SU-DHL-6 (cell line): ENCODE measurements around the gene FAAH.

Source experiments
- H2AFZ ChIP-seq: fragments of 200-600 bp; sonication (generic); 2 replicates; pipeline ENCODE4 v1.6.1; 2014; ENCODE audit warnings: low read depth, mild to moderate bottlenecking, moderate library complexity, mixed read lengths, antibody characterized with exemption, low read length; ENCODE audit not compliant: severe bottlenecking
- H3F3A ChIP-seq: fragments of 200-600 bp; shearing (Covaris generic); 2 replicates; pipeline ENCODE4 v1.6.0; 2016; ENCODE audit warnings: antibody characterized with exemption, mild to moderate bottlenecking; ENCODE audit not compliant: insufficient read depth
- H3K27ac ChIP-seq: fragments of 200-600 bp; sonication (generic); 2 replicates; pipeline ENCODE4 v1.5.1; 2016; ENCODE audit warnings: low read depth, mild to moderate bottlenecking, low read length, moderate library complexity, mixed read lengths
- H3K27me3 ChIP-seq: fragments of 200-600 bp; sonication (generic), shearing (Covaris generic); 2 replicates; pipeline ENCODE4 v1.6.0; 2014; ENCODE audit warnings: mild to moderate bottlenecking, low read length
- H3K36me3 ChIP-seq: fragments of 200-600 bp; sonication (generic); 2 replicates; pipeline ENCODE4 v1.6.1; 2014; ENCODE audit warnings: mild to moderate bottlenecking, low read length, mixed read lengths
- H3K4me2 ChIP-seq: fragments of 300-600, 200-600 bp; shearing (Covaris generic), sonication (generic); 2 replicates; pipeline ENCODE4 v1.6.0; 2014; ENCODE audit warnings: low read length, low read depth, mild to moderate bottlenecking; ENCODE audit not compliant: poor library complexity, severe bottlenecking
- H3K4me3 ChIP-seq: fragments of 200-600 bp; sonication (generic); 2 replicates; pipeline ENCODE4 v1.5.1; 2014; ENCODE audit warnings: antibody characterized with exemption, low read length, mild to moderate bottlenecking, mixed read lengths; ENCODE audit not compliant: insufficient read depth, poor library complexity, severe bottlenecking
- H3K79me2 ChIP-seq: fragments of 200-600 bp; sonication (generic); 2 replicates; pipeline ENCODE4 v1.6.1; 2014; ENCODE audit warnings: mild to moderate bottlenecking, low read length, moderate library complexity; ENCODE audit not compliant: insufficient read depth
- H3K9ac ChIP-seq: fragments of 200-600 bp; sonication (generic); 2 replicates; pipeline ENCODE4 v1.7.0; 2014; ENCODE audit warnings: mild to moderate bottlenecking, low read length
- H3K9me2 ChIP-seq: fragments of 200-600 bp; sonication (generic); replicated peaks from 2 replicates; pipeline ENCODE4 v1.6.1; 2014; ENCODE audit warnings: low read length; ENCODE audit not compliant: insufficient read depth
- H3K9me3 ChIP-seq: fragments of 200-600 bp; sonication (generic); 2 replicates; pipeline ENCODE4 v1.6.1; 2014; ENCODE audit warnings: low read length, mixed read lengths; ENCODE audit not compliant: insufficient read depth
- H4K20me1 ChIP-seq: fragments of 200-600 bp; sonication (generic); 2 replicates; pipeline ENCODE4 v1.6.1; 2014; ENCODE audit warnings: low read depth, mild to moderate bottlenecking, antibody characterized with exemption, low read length, moderate library complexity, mixed read lengths
- EZH2phosphoT487 ChIP-seq: fragments of 200-600 bp; sonication (generic), shearing (Covaris generic); conservative IDR thresholded peaks from 2 replicates; pipeline ENCODE4 v1.6.1; 2018; ENCODE audit warnings: mild to moderate bottlenecking, antibody characterized with exemption, low read length, moderate library complexity, mixed read lengths
- TF ChIP-seq, protein P1 (sequence below): fragments of 200-600 bp; sonication (generic); IDR thresholded peaks from one replicate; pipeline ENCODE4 v1.5.1; 2017; ENCODE audit warnings: antibody characterized with exemption, mild to moderate bottlenecking, low read length, moderate library complexity; ENCODE audit not compliant: insufficient read depth, poor library complexity, severe bottlenecking

The FAAH gene

DNA sequence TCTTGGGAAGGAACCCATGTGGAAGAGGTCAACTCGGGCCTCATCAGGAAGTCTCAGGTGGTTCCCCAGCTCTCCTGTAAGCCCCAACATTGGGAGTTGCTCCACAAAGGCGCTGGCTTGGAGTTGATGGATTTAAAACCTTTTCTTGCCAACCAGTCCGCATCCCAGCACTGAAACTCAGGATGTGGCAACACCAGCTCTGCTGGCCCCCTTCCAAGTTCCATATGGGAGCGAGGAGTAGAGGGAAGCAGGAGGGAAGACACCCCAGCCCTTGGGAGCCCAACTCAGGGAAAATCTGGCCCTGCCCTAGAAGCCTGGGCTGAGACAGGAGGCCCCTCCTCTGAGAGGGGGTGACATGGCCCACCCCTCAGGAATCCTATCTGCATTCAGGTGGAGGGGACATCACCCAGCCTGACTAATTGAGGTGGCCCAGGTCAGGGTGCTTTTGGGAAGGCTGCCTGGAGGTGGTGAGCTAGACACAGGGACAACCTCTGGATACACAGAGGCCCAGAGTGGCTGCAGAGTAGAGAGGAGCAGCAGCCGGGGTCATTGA lies 62.4 kb downstream of the FAAH start:
- H3K27ac ChIP-seq = no peak overlapping the region
- H3K4me3 ChIP-seq = no peak overlapping the region
- no peaks in the 10 kb centered on the region for H3K79me2 ChIP-seq
- no peak for TF ChIP-seq EZH2phosphoT487
- TF ChIP-seq, protein P1, sequence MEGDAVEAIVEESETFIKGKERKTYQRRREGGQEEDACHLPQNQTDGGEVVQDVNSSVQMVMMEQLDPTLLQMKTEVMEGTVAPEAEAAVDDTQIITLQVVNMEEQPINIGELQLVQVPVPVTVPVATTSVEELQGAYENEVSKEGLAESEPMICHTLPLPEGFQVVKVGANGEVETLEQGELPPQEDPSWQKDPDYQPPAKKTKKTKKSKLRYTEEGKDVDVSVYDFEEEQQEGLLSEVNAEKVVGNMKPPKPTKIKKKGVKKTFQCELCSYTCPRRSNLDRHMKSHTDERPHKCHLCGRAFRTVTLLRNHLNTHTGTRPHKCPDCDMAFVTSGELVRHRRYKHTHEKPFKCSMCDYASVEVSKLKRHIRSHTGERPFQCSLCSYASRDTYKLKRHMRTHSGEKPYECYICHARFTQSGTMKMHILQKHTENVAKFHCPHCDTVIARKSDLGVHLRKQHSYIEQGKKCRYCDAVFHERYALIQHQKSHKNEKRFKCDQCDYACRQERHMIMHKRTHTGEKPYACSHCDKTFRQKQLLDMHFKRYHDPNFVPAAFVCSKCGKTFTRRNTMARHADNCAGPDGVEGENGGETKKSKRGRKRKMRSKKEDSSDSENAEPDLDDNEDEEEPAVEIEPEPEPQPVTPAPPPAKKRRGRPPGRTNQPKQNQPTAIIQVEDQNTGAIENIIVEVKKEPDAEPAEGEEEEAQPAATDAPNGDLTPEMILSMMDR = no peak
- H3K9ac ChIP-seq = no peak overlapping the region
- no peaks in the 10 kb centered on the region for H3K36me3 ChIP-seq
- H3K9me2 ChIP-seq = no peaks in the 10 kb centered on the region
- no peak overlapping the region for H2AFZ ChIP-seq
- no peaks in the 10 kb centered on the region for H3F3A ChIP-seq
- no peaks in the 10 kb centered on the region for H4K20me1 ChIP-seq
- H3K4me2 ChIP-seq = no peak overlapping the region
- no peaks in the 10 kb centered on the region for H3K9me3 ChIP-seq
- no peaks in the 10 kb centered on the region for H3K27me3 ChIP-seq

- Histone ChIP-seq H3K9me3 (no peaks in the 10 kb centered on the region), H3K79me2 (no peaks in the 10 kb centered on the region), H3K36me3 (no peaks in the 10 kb centered on the region), H3K4me2 (no peak overlapping the region), H3K9me2 (no peaks in the 10 kb centered on the region), H3K4me3 (no peak overlapping the region), H3K27ac (no peak overlapping the region), H3K9ac (no peak overlapping the region), H3F3A (no peaks in the 10 kb centered on the region), H3K27me3 (no peaks in the 10 kb centered on the region), H2AFZ (no peak overlapping the region), H4K20me1 (no peaks in the 10 kb centered on the region)
- TF ChIP-seq, protein P1 = no peak
- no peak for TF ChIP-seq EZH2phosphoT487
Observed at GRCh38 chr1:46457178-46457577, 63.1 kb downstream of the FAAH start.

- Histone ChIP-seq H3K27me3 (no peaks in the 10 kb centered on the region), H3K27ac (no peak overlapping the region), H2AFZ (no peak overlapping the region), H3K36me3 (no peaks in the 10 kb centered on the region), H3F3A (no peaks in the 10 kb centered on the region), H3K9ac (no peak overlapping the region), H4K20me1 (no peaks in the 10 kb centered on the region), H3K9me3 (no peaks in the 10 kb centered on the region), H3K9me2 (no peaks in the 10 kb centered on the region), H3K4me2 (no peak overlapping the region), H3K79me2 (no peaks in the 10 kb centered on the region), H3K4me3 (no peak overlapping the region)
- TF ChIP-seq, protein P1 = no peak
- TF ChIP-seq EZH2phosphoT487 = no peak
Observed at GRCh38 chr1:46458190-46458589, 64.1 kb downstream of the FAAH start.

GRCh38 chr1:46458846-46459245 lies 64.7 kb downstream of the FAAH start:
- Histone ChIP-seq H3K27me3 (no peaks in the 10 kb centered on the region), H3K4me2 (no peak overlapping the region), H2AFZ (no peak overlapping the region), H3K9me3 (no peaks in the 10 kb centered on the region), H3F3A (no peaks in the 10 kb centered on the region), H3K79me2 (no peaks in the 10 kb centered on the region), H3K36me3 (no peaks in the 10 kb centered on the region), H3K27ac (no peak overlapping the region), H3K4me3 (no peak overlapping the region), H4K20me1 (no peaks in the 10 kb centered on the region), H3K9me2 (no peaks in the 10 kb centered on the region), H3K9ac (no peak overlapping the region)
- TF ChIP-seq, protein P1 = no peak
- no peak for TF ChIP-seq EZH2phosphoT487
